Lung (tissue), 12 donors: ENCODE data around the gene CD200R1L. TPM values are rescaled to one million over a fixed set of nuclear protein-coding genes. Genes with fewer than 3 reads are reported as not detected.

Experiments used
- ATAC-seq: fragments of 200-7000 bp; cut with Tn5 transposase; one replicate; pipeline ENCODE4 v1.9.1; 2020; ENCODE audit warnings: moderate number of reproducible peaks; ENCODE audit not compliant: insufficient read depth, low FRiP score
- DNase-seq, 3 donors: peaks; one replicate each; pipeline ENCODE4 v3.0.0-alpha.2; 2013 to 2017
- H3K27ac ChIP-seq, 2 donors: one replicate each; pipeline ENCODE4 v1.5.1; 2013; ENCODE audit warnings: mild to moderate bottlenecking in 2 of 2, moderate library complexity in 2 of 2, control low read depth in 1 of 2, inconsistent platforms in 1 of 2, low read depth in 1 of 2, low read length in 1 of 2
- H3K27me3 ChIP-seq, 3 donors: one replicate each; pipeline ENCODE4 v1.5.1; 2013; ENCODE audit warnings: low read length in 2 of 3; ENCODE audit not compliant: control insufficient read depth in 3 of 3, insufficient read depth in 3 of 3
- H3K36me3 ChIP-seq, 4 donors: one replicate each; pipeline ENCODE4 v1.5.1; 2013; ENCODE audit warnings: low read length in 4 of 4, mild to moderate bottlenecking in 1 of 4, moderate library complexity in 1 of 4; ENCODE audit not compliant: control insufficient read depth in 4 of 4, insufficient read depth in 4 of 4
- H3K4me1 ChIP-seq, 5 donors: one replicate each; pipeline ENCODE4 v1.5.1; 2013; ENCODE audit warnings: low read length in 5 of 5, mild to moderate bottlenecking in 2 of 5, moderate library complexity in 1 of 5; ENCODE audit not compliant: control insufficient read depth in 5 of 5, insufficient read depth in 5 of 5
- H3K4me3 ChIP-seq: one replicate; pipeline ENCODE4 v1.5.1; 2013; ENCODE audit warnings: mild to moderate bottlenecking, control low read depth, moderate library complexity
- H3K9ac ChIP-seq, 2 donors: one replicate each; pipeline ENCODE4 v1.5.1; 2013; ENCODE audit warnings: low read length in 2 of 2, control low read depth in 1 of 2; ENCODE audit not compliant: insufficient read depth in 1 of 2
- H3K9me3 ChIP-seq, 4 donors: one replicate each; pipeline ENCODE4 v1.5.1; 2013; ENCODE audit warnings: low read length in 3 of 4, mild to moderate bottlenecking in 1 of 4, moderate library complexity in 1 of 4; ENCODE audit not compliant: control insufficient read depth in 4 of 4, insufficient read depth in 3 of 4
- CTCF ChIP-seq: IDR thresholded peaks from 2 replicates; pipeline ENCODE4 v1.5.1; 2012; ENCODE audit warnings: mild to moderate bottlenecking; ENCODE audit errors: control extremely low read depth, extremely low read depth
- WGBS, 2 donors: extraction: QIAGEN DNeasy Blood & Tissue Kit; methylation state at CpG; one replicate each; pipeline ENCODE4 v1.1.7; 2013; 5-methylcytosine and 5-hydroxymethylcytosine counted together
- polyA plus RNA-seq, 2 donors: library from polyadenylated mRNA; stranded (reverse); fragments of 200-250 nt; gene quantifications; one replicate each; pipeline ENCODE4 v1.2.1, GENCODE V29; 2013
- total RNA-seq, 2 donors: library from RNA; depleted of rRNA in 1 of 2; stranded (reverse); fragments of >200 nt in 1 of 2; gene quantifications; one replicate each; pipeline ENCODE4 v1.2.1, GENCODE V29; 2014 to 2021
- donor health status: control.
- donor health status: control.
- donor health status: Bipolar disorder and iron deficiency.
- donor health status: healthy.
- donor health status: DM: yes; HTN: yes; CAD: no.

CD200R1L gene
- total and polyA plus RNA-seq, 4 donors, result not detected

GRCh38 chr3:112775011-112775742 lies 71.5 kb downstream of the CD200R1L start:
- Histone ChIP-seq H3K9me3 (peaks cover 0 to 3% (median 0%) of the 10 kb centered on the region in 4 donors), H3K4me1 (peaks cover 0 to 4% (median 0%) of the 10 kb centered on the region in 5 donors), H3K27ac (peak overlapping the region in 1 of 2 donors; percentile 32), H3K9ac (no peak overlapping the region), H3K36me3 (no peaks in the 10 kb centered on the region), H3K27me3 (peaks cover 0 to 33% (median 0%) of the 10 kb centered on the region in 3 donors), H3K4me3 (no peak overlapping the region)
- peak; percentile 31 for ATAC-seq
- no peak for TF ChIP-seq CTCF
- 55 to 77% methylated on average over 4 of the region's 4 CpGs for whole genome bisulfite sequencing, 2 donors
- DNase-seq, result peak in 1 of 3 donors; percentile 23

- H3K9me3 ChIP-seq, result peaks cover 0 to 3% (median 0%) of the 10 kb centered on the region in 4 donors
- no peak for ATAC-seq
- H3K4me1 ChIP-seq, result peaks cover 0 to 4% (median 0%) of the 10 kb centered on the region in 5 donors
- peaks cover 0 to 27% (median 0%) of the 10 kb centered on the region in 3 donors for H3K27me3 ChIP-seq
- TF ChIP-seq CTCF, result no peak
- no peak for DNase-seq
- H3K4me3 ChIP-seq, result no peak overlapping the region
- no peaks in the 10 kb centered on the region for H3K36me3 ChIP-seq
- H3K27ac ChIP-seq, result no peak overlapping the region
- no peak overlapping the region for H3K9ac ChIP-seq
- 62 to 87% methylated on average over 6 of the region's 6 CpGs for WGBS, 2 donors
These were observed 72.3 kb downstream of the CD200R1L start for GRCh38 chr3:112774293-112774926.

GRCh38 chr3:112773864-112774263 lies 72.8 kb downstream of the CD200R1L start:
- no peak for ATAC-seq
- Histone ChIP-seq H3K27ac (no peak overlapping the region), H3K4me1 (peaks cover 0 to 4% (median 0%) of the 10 kb centered on the region in 5 donors), H3K36me3 (no peaks in the 10 kb centered on the region), H3K9me3 (peaks cover 0 to 3% (median 0%) of the 10 kb centered on the region in 4 donors), H3K4me3 (no peak overlapping the region), H3K9ac (no peak overlapping the region), H3K27me3 (peaks cover 0 to 23% (median 0%) of the 10 kb centered on the region in 3 donors)
- DNase-seq, result no peak
- no peak for TF ChIP-seq CTCF
- 59 to 72% methylated on average over 6 of the region's 6 CpGs for WGBS, 2 donors
